Nephron progenitor cell (in vitro differentiated cells): Measurements from ENCODE around the gene KIF5A.

Experiments used
- DNase-seq: peaks from one replicate; pipeline ENCODE4 v3.0.0; 2021
- H3K27ac Mint-ChIP-seq: 2 replicates; pipeline ENCODE4 v1.8.0; 2021; ENCODE audit warnings: mild to moderate bottlenecking, moderate library complexity, mixed read lengths
- H3K27me3 Mint-ChIP-seq: 2 replicates; pipeline ENCODE4 v1.8.0; 2021; ENCODE audit warnings: mild to moderate bottlenecking, low read depth, mixed read lengths; ENCODE audit not compliant: poor library complexity
- H3K36me3 Mint-ChIP-seq: 2 replicates; pipeline ENCODE4 v1.8.0; 2021; ENCODE audit warnings: low read depth, mixed read lengths
- H3K4me1 Mint-ChIP-seq: 2 replicates; pipeline ENCODE4 v1.8.0; 2021; ENCODE audit warnings: mixed read lengths
- H3K4me3 Mint-ChIP-seq: 2 replicates; pipeline ENCODE4 v1.8.0; 2021; ENCODE audit warnings: mild to moderate bottlenecking, moderate library complexity, mixed read lengths
- H3K9me3 Mint-ChIP-seq: 2 replicates; pipeline ENCODE4 v1.8.0; 2021; ENCODE audit warnings: mild to moderate bottlenecking, moderate library complexity, mixed read lengths
- TF ChIP-seq, protein P1 (sequence below): fragments of 200-600 bp; sonication (generic); IDR thresholded peaks from 2 replicates; pipeline ENCODE4 v1.5.0; 2021; ENCODE audit warnings: antibody characterized with exemption

Gene KIF5A

DNA sequence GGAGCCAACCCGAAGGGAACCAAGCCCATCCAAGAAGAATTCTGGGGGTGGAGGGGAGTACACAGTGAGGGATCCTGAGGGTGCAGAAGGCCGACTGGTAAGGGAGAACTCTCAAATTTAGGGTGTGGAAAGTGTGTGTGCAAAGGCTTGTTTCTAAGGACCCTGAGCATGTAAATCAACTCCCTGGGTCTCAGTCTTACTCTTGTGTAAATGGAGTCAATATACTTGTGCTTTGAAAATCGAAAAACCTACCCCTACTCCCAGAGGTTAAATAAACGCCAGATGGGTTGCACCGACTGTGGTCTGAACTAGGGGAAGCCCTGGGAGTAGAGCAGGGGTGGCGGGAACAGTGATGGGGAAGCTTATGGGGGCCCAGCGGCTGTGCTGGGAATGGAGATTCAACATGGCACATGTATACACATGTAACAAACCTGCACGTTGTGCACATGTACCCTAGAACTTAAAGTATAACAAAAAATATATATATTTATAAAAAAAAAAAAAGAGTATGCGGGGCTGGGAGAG, 77.1 kb downstream of the KIF5A start:
- peaks cover 100% of the 10 kb centered on the region for H3K27me3 Mint-ChIP-seq
- no peak overlapping the region for H3K27ac Mint-ChIP-seq
- no peak for DNase-seq

DNA sequence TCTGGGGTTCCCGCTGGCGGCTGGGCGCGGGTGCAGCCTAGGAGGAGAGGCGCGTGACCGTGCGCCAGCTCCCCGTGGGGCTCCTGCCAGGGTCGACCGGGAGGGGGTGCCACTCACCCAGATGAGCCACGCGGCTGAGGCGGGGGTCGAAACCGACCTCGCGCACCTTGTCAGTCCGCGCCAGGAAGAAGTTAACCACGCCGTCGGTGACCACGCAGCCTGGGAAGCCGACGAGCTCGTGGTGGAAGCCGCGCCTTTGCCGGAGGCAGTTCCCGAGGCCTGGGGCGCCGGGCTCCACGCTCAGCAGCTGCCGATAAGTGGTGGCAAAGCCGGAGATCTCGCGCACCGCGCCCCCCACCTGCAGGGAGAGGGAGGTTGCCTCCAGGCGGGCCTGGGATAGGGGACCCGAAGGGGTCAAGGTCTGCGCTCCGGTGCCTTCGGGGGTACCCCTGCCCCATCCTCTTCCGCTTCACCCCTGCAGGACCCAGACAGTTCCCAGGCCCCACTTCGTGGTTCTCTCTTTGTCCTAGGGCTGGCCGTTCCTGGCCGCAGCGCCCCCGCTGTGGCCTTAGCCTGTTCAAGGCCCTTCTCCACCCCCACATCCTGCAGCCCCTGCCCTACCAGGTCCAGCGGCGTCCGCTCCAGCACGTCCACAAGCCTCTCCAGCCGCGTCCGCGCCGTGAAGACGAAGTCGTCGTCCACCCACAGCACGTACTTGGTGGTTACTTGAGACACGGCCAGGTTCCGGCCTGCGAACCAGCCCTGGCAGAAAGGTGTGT, 77.8 kb downstream of the KIF5A start:
- TF ChIP-seq, protein P1, sequence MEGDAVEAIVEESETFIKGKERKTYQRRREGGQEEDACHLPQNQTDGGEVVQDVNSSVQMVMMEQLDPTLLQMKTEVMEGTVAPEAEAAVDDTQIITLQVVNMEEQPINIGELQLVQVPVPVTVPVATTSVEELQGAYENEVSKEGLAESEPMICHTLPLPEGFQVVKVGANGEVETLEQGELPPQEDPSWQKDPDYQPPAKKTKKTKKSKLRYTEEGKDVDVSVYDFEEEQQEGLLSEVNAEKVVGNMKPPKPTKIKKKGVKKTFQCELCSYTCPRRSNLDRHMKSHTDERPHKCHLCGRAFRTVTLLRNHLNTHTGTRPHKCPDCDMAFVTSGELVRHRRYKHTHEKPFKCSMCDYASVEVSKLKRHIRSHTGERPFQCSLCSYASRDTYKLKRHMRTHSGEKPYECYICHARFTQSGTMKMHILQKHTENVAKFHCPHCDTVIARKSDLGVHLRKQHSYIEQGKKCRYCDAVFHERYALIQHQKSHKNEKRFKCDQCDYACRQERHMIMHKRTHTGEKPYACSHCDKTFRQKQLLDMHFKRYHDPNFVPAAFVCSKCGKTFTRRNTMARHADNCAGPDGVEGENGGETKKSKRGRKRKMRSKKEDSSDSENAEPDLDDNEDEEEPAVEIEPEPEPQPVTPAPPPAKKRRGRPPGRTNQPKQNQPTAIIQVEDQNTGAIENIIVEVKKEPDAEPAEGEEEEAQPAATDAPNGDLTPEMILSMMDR: no peak
- peaks cover 100% of the 10 kb centered on the region for H3K27me3 Mint-ChIP-seq
- no peaks in the 10 kb centered on the region for H3K9me3 Mint-ChIP-seq
- peaks cover 28% of the 10 kb centered on the region for H3K4me1 Mint-ChIP-seq
- H3K27ac Mint-ChIP-seq: no peak overlapping the region
- no peaks in the 10 kb centered on the region for H3K36me3 Mint-ChIP-seq
- H3K4me3 Mint-ChIP-seq: peak overlapping the region; percentile 69
- peak; percentile 42 for DNase-seq

More for the DNA sequence above, 77.1 kb downstream of the KIF5A start:
- TF ChIP-seq, protein P1: no peak
- no peaks in the 10 kb centered on the region for H3K9me3 Mint-ChIP-seq
- no peak overlapping the region for H3K4me3 Mint-ChIP-seq
- H3K36me3 Mint-ChIP-seq: no peaks in the 10 kb centered on the region
- peaks cover 29% of the 10 kb centered on the region for H3K4me1 Mint-ChIP-seq

GRCh38 chr12:57628280-57629191, 78.7 kb downstream of the KIF5A start:
- Mint-ChIP-seq H3K4me3 (peak overlapping the region; percentile 69), H3K9me3 (no peaks in the 10 kb centered on the region), H3K27ac (no peak overlapping the region), H3K27me3 (peaks cover 100% of the 10 kb centered on the region), H3K4me1 (peaks cover 28% of the 10 kb centered on the region), H3K36me3 (no peaks in the 10 kb centered on the region)
- DNase-seq: no peak
- TF ChIP-seq, protein P1: no peak

DNA sequence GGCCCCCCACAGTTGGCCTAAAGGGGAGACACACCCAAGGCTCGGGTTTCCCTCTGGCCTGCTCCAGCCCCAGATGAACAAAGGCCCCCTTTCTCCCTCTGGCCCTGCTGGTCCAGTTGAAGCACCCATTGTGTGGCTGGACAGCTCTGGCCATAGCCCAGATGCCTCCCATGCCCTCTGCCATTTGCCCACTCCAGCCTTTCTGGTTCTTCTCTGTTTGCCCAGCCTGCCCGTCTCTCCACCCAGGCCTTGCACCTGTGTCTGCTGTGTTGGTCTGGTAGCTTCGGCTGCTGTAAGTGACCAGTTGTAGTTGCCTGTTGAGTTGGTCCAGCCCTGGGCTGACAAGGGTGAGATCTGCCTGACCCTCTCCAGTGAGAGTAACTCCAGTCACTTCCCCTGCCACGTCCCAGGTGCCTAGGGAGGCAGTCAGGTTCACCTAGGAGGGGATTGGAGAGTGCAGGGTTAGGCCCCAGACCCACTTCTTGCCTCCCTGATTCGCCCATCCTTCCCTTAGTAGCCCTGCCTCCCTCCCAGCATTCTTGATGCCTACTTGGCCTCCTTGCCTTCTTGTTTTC, 80.1 kb downstream of the KIF5A start:
- H3K4me3 Mint-ChIP-seq: no peak overlapping the region
- no peaks in the 10 kb centered on the region for H3K9me3 Mint-ChIP-seq
- TF ChIP-seq, protein P1: no peak
- no peaks in the 10 kb centered on the region for H3K36me3 Mint-ChIP-seq
- H3K27me3 Mint-ChIP-seq: peaks cover 100% of the 10 kb centered on the region
- peaks cover 28% of the 10 kb centered on the region for H3K4me1 Mint-ChIP-seq
- H3K27ac Mint-ChIP-seq: no peak overlapping the region
- no peak for DNase-seq

DNA sequence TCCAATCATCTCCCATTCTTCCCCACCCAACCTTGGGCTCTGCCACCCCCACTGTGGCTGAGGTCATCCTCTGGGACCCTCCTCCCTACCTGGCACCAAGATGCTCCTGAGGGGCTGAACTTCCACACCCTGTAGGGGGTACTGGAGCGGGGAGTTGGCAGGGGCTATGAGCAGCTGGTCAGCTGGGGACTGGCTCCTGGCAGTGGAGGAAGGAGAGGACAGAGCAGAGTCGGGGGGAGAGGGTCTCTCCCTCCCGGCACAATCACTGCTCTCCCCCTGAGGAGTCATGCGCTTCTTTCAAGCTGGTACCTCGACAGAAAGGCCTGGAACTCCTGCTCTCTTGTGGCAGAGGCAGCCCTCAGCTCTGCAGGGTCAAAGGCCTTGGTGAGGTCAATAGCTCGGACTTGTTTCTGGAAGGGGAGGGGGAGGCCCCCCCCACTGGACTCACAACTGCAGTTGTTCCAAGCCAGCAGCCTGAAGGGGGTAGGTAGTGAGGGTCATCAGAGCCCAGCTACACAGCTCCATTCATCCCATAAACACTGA, 81.1 kb downstream of the KIF5A start:
- Mint-ChIP-seq H3K27me3 (peaks cover 100% of the 10 kb centered on the region), H3K4me3 (no peak overlapping the region), H3K27ac (no peak overlapping the region), H3K9me3 (no peaks in the 10 kb centered on the region), H3K36me3 (no peaks in the 10 kb centered on the region), H3K4me1 (peaks cover 25% of the 10 kb centered on the region)
- no peak for DNase-seq
- TF ChIP-seq, protein P1: no peak
